Esophagus squamous epithelium (tissue), 5 donors: Measurements from ENCODE around the gene FAM107B. TPM values are rescaled to one million over a fixed set of nuclear protein-coding genes. Genes with fewer than 3 reads are reported as not detected.

Source experiments
- DNase-seq: peaks from one replicate; lab custom pipeline; 2025; lab: John Stamatoyannopoulos, UW
- H3K27ac ChIP-seq, 4 donors: fragments of 200-600 bp; sonication (generic); one replicate each; pipeline ENCODE4 v1.5.1; 2016 to 2019; ENCODE audit warnings: mild to moderate bottlenecking in 1 of 4
- H3K27me3 ChIP-seq, 4 donors: fragments of 200-600 bp; sonication (generic); 1 replicate in 3 of 4; 2 replicates in 1 of 4; pipeline versions ENCODE4 v1.5.1 to v1.6.0; 2017 to 2021; ENCODE audit warnings: antibody characterized with exemption in 1 of 4
- H3K36me3 ChIP-seq, 3 donors: fragments of 200-600 bp; sonication (generic); one replicate each; pipeline ENCODE4 v1.5.1; 2016 to 2019
- H3K4me1 ChIP-seq, 3 donors: fragments of 200-600 bp; sonication (generic); one replicate each; pipeline ENCODE4 v1.5.1; 2017 to 2019
- H3K4me3 ChIP-seq, 4 donors: fragments of 200-600 bp; sonication (generic); 1 replicate in 3 of 4; 2 replicates in 1 of 4; pipeline ENCODE4 v1.5.1; 2016 to 2019; ENCODE audit warnings: mild to moderate bottlenecking in 2 of 4, moderate library complexity in 1 of 4
- H3K9me3 ChIP-seq, 3 donors: fragments of 200-600 bp; sonication (generic); one replicate each; pipeline ENCODE4 v1.5.1; 2016 to 2019
- POLR2A ChIP-seq, 4 donors: fragments of 450-650 bp; IDR thresholded peaks; one replicate each; pipeline ENCODE4 v1.6.1; 2017; ENCODE audit warnings: antibody characterized with exemption in 4 of 4, mild to moderate bottlenecking in 4 of 4, moderate library complexity in 3 of 4
- WGBS, 2 donors: methylation state at CpG; one replicate each; pipeline ENCODE4 v1.1.5; 2018; 5-methylcytosine and 5-hydroxymethylcytosine counted together
- intact Hi-C: fragments of 100-400 bp; cut with DNase I; formaldehyde crosslinking; loops from one replicate; pipeline ENCODE4 v1.15.0; 2022
- total RNA-seq, 4 donors: library from RNA; depleted of rRNA; stranded (reverse); fragments of >200 nt; gene quantifications; one replicate each; pipeline ENCODE4 v1.1.0, GENCODE V29; 2016
- TF ChIP-seq, protein P1 (sequence below), 6 experiments: fragments of 450-650 bp in 4 of 6; fragments of 200-600 bp in 2 of 6; sonication (generic) in 2 of 6; IDR thresholded peaks; one replicate each; pipeline ENCODE4 v1.5.1; 2016 to 2019; ENCODE audit warnings: antibody characterized with exemption in 6 of 6, mild to moderate bottlenecking in 4 of 6, moderate library complexity in 4 of 6
- donor health status: DM: yes; HTN: yes; CAD: no.

The FAM107B gene
- total RNA-seq, 4 donors from 2014 or later: 6.7 to 17.0 (median 12.9) TPM

DNA sequence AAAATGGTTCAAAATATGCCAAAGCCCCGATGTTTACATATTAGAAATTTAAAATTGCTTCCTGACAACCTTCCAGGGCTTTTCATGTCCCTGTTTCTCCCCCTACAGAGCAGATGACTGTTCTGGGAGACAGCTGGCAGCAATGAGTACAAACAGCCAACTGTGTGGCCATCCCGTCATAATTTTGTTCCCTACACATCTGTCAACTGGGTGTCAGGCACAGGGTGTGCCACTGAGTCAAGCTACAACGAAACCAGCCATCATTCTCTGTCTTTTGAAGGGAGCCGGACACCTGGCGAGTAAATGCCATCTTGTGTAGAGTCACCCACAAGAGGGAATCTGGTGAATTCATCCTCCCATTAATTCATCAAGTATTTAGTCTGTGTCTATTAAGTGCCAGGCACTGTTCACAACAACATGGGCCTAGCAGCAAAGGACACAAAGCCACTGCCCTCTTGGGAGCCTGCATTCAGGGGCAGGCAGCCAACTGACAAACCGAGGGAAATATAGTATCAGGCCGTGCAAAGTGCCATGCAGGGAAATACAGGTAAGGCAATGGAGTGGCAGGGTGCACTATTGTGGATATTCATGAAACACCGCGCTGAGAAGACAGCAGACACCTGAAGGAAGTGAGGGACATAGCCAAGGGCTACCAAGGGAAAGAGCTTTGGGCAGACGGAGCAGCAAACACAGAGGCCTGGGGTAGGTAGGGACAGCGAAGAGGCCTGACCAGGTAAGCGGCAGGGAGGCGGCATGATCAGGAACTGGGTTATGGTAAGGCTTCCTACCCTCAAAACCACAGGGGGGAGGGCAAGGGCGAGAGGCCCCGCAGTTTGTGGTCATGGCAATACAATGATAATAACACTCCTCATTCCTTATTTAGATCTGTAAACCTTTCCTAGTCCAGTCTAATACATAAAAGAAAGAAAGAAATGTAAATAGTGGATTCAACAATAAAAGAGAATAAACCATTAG lies 213.6 kb downstream of the FAM107B start:
- H3K27ac ChIP-seq: peak overlapping the region in 2 of 4 donors; percentile 18 to 32
- 79 to 88% methylated on average over 13 to 14 of the region's 15 CpGs for WGBS, 2 donors
- no peak for DNase-seq

DNA sequence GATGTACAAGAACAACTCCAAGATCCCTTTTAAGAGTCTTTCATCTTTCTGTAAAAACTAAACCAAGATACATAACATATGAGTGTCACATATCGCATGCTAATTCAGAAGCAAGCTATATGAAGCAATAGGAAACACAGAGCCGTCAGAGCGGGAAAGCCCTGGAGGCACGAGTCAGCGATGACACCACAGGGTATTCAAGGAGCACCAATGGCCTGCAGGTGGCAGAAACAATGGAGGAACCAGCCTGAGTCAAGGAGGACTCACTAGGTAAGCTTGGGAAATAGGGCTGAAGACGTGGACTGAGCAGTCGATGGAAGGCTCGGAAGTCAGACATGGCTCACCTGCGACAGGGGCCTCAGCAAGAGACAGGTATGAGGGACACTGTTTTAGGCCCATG lies 214.4 kb downstream of the FAM107B start:
- WGBS, 2 donors: 33 to 46% methylated on average over 9 of the region's 9 CpGs

More for the DNA sequence above, 213.6 kb downstream of the FAM107B start:
- Histone ChIP-seq H3K27me3 (no peaks in the 10 kb centered on the region), H3K4me1 (peaks cover 2 to 50% (median 15%) of the 10 kb centered on the region in 3 donors), H3K36me3 (peaks cover 0 to under 1% (median 0%) of the 10 kb centered on the region in 3 donors), H3K4me3 (no peak overlapping the region), H3K9me3 (no peaks in the 10 kb centered on the region)
- intact Hi-C loops: no loop called here
- TF ChIP-seq, protein P1, sequence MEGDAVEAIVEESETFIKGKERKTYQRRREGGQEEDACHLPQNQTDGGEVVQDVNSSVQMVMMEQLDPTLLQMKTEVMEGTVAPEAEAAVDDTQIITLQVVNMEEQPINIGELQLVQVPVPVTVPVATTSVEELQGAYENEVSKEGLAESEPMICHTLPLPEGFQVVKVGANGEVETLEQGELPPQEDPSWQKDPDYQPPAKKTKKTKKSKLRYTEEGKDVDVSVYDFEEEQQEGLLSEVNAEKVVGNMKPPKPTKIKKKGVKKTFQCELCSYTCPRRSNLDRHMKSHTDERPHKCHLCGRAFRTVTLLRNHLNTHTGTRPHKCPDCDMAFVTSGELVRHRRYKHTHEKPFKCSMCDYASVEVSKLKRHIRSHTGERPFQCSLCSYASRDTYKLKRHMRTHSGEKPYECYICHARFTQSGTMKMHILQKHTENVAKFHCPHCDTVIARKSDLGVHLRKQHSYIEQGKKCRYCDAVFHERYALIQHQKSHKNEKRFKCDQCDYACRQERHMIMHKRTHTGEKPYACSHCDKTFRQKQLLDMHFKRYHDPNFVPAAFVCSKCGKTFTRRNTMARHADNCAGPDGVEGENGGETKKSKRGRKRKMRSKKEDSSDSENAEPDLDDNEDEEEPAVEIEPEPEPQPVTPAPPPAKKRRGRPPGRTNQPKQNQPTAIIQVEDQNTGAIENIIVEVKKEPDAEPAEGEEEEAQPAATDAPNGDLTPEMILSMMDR (IDR thresholded peaks at IDR 0.05): no peak
- no peak for TF ChIP-seq POLR2A (IDR thresholded peaks at IDR 0.05)

DNA sequence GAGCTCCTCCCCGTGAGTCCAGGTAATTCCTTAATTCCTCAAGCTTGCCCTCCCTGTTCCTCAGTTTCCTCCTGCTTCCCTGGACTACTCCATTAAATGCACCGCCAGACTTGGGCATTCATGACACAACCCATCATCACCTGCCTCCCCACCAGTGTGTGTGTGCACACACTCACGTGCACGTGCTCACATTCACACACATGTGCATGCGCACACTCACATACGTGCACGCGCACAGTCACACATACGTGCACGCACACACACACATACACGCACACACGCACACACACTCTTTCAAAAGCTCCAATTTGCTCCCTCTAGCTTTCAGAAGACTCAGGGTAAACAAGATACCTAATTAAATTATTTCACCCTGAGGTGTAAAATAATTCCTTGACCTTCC lies 216.7 kb downstream of the FAM107B start:
- no peak for TF ChIP-seq POLR2A (IDR thresholded peaks at IDR 0.05)
- TF ChIP-seq, protein P1 (IDR thresholded peaks at IDR 0.05): no peak
- Histone ChIP-seq H3K4me1 (peaks cover 17 to 68% (median 30%) of the 10 kb centered on the region in 3 donors), H3K36me3 (no peaks in the 10 kb centered on the region), H3K27ac (no peak overlapping the region), H3K27me3 (no peaks in the 10 kb centered on the region), H3K4me3 (no peak overlapping the region), H3K9me3 (no peaks in the 10 kb centered on the region)
- intact Hi-C loops: no loop called here
- DNase-seq: no peak
- WGBS, 2 donors: 95 to 96% methylated on average over 12 of the region's 12 CpGs

More for the DNA sequence above, 214.4 kb downstream of the FAM107B start:
- Histone ChIP-seq H3K36me3 (no peaks in the 10 kb centered on the region), H3K4me3 (no peak overlapping the region), H3K4me1 (peaks cover 4 to 57% (median 22%) of the 10 kb centered on the region in 3 donors), H3K27me3 (no peaks in the 10 kb centered on the region), H3K9me3 (no peaks in the 10 kb centered on the region), H3K27ac (peak overlapping the region in 1 of 4 donors; percentile 15)
- intact Hi-C loops: no loop called here
- no peak for DNase-seq
- TF ChIP-seq POLR2A (IDR thresholded peaks at IDR 0.05): no peak
- TF ChIP-seq, protein P1 (IDR thresholded peaks at IDR 0.05): peak in 1 of 6 experiments; percentile 64

DNA sequence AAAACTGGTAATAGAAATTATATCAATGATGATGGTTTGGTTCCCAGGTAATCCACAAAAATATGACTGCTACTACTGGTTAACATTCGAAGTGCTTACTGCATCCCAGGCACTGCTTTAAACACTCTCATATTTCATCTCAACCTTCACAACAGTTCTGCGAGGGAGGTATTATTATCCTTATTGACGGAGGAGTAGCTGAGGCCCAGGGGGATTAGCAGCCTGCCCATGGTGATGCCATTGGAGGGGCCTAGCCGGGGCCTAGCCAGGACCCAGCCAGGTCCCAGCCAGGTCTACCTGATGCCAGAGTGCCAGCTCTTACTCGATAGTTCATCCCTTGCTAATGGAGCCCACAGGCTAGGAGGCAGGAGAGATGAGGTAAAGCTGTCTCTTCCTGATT lies 217.1 kb downstream of the FAM107B start:
- no peaks in the 10 kb centered on the region for H3K27me3 ChIP-seq
- H3K9me3 ChIP-seq: no peaks in the 10 kb centered on the region
- 96 to 100% methylated on average over 3 to 5 of the region's 5 CpGs for WGBS, 2 donors
- no peak overlapping the region for H3K27ac ChIP-seq
- H3K36me3 ChIP-seq: no peaks in the 10 kb centered on the region
- TF ChIP-seq POLR2A (IDR thresholded peaks at IDR 0.05): no peak
- TF ChIP-seq, protein P1 (IDR thresholded peaks at IDR 0.05): no peak
- no peak for DNase-seq
- intact Hi-C loops: no loop called here
- H3K4me3 ChIP-seq: no peak overlapping the region
- peaks cover 17 to 63% (median 27%) of the 10 kb centered on the region in 3 donors for H3K4me1 ChIP-seq
